LNCAP (cell line): ENCODE data around the gene HIPK2.

ENCODE experiments used
- TF ChIP-seq, protein P1 (sequence below): fragments of 450-650 bp; IDR thresholded peaks from 2 replicates; pipeline ENCODE4 v1.5.1; 2017; ENCODE audit warnings: mild to moderate bottlenecking

The HIPK2 gene

GRCh38 chr7:139675127-139676125 lies 102.4 kb downstream of the HIPK2 start:
- TF ChIP-seq, protein P1, sequence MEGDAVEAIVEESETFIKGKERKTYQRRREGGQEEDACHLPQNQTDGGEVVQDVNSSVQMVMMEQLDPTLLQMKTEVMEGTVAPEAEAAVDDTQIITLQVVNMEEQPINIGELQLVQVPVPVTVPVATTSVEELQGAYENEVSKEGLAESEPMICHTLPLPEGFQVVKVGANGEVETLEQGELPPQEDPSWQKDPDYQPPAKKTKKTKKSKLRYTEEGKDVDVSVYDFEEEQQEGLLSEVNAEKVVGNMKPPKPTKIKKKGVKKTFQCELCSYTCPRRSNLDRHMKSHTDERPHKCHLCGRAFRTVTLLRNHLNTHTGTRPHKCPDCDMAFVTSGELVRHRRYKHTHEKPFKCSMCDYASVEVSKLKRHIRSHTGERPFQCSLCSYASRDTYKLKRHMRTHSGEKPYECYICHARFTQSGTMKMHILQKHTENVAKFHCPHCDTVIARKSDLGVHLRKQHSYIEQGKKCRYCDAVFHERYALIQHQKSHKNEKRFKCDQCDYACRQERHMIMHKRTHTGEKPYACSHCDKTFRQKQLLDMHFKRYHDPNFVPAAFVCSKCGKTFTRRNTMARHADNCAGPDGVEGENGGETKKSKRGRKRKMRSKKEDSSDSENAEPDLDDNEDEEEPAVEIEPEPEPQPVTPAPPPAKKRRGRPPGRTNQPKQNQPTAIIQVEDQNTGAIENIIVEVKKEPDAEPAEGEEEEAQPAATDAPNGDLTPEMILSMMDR, result no peak

GRCh38 chr7:139674752-139675126 lies 103.1 kb downstream of the HIPK2 start:
- TF ChIP-seq, protein P1, result no peak

- TF ChIP-seq, protein P1, result no peak
These were observed 103.5 kb downstream of the HIPK2 start for GRCh38 chr7:139674341-139674740.

GRCh38 chr7:139673762-139674161 lies 104.0 kb downstream of the HIPK2 start:
- TF ChIP-seq, protein P1, result no peak

DNA sequence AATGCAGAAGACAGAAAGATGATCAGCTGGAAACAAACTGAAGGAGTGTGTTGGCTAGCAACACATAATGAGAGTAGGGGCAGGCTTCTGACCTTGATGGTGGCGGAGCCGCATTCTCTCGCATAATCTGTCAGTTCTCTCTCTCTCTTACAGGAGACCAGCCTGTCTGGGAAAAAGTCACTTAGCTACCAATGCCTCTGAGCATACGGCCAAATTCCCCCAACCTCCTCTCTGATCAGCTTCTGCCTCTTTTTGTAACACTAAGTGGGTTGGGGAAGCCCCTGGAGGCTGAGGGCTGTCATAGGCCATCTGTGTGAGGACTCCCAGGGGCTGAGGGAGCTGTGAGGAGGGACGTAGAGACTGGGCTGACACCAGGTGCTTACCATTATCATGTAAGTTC lies 104.6 kb downstream of the HIPK2 start:
- TF ChIP-seq, protein P1, result no peak

DNA sequence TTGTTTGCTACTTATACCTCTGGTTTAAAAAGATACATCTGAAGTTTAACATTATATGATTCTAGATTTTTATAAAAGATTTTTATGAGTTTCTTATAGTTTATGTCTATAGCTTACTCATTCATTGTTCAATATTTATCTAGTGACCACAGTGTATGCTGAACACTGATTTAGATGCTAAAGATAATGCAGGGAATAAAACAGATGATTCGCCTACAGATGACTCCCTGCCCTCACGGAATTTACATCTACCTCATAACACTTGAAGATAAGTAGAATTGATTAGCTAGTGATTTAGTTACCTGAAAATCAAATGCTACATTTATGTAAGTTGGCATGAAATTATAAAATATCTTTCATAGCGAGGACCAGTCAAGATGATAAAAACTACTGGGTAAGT lies 105.8 kb downstream of the HIPK2 start:
- TF ChIP-seq, protein P1, result no peak

- TF ChIP-seq, protein P1, result no peak
These were observed 108.4 kb downstream of the HIPK2 start for GRCh38 chr7:139669106-139670061.
